K562 (cell line): Measurements from ENCODE around the gene SEPTIN6. TPM values are rescaled to one million over a fixed set of nuclear protein-coding genes. Genes with fewer than 3 reads are reported as not detected.

Experiments used
- ATF7 ChIP-seq: fragments of 450-650 bp; IDR thresholded peaks from 2 replicates; pipeline ENCODE4 v1.7.1; 2014; ENCODE audit warnings: mild to moderate bottlenecking, moderate library complexity
- CEBPB ChIP-seq: fragments of 450-650 bp; IDR thresholded peaks from 2 replicates; pipeline ENCODE4 v1.6.1; 2016; ENCODE audit warnings: missing genetic modification characterization, missing compliant biosample characterization
- CEBPG ChIP-seq, 3 experiments: fragments of 200-800 bp in 1 of 3; sonication (Bioruptor generic) in 1 of 3; sonication (generic) in 1 of 3; formaldehyde crosslinking in 1 of 3; IDR thresholded peaks in 2 of 3; conservative IDR thresholded peaks in 1 of 3; 2 replicates each; pipeline versions ENCODE4 v1.6.1 to v1.8.0; 2016 to 2022; ENCODE audit warnings: missing compliant biosample characterization in 2 of 3, missing genetic modification characterization in 2 of 3, mild to moderate bottlenecking in 1 of 3, missing genetic modification reagents in 1 of 3
- CTBP1 ChIP-seq: fragments of 450-650 bp; IDR thresholded peaks from 2 replicates; pipeline ENCODE4 v1.6.1; 2016; ENCODE audit warnings: borderline replicate concordance
- RB1 ChIP-seq: fragments of 450-650 bp; IDR thresholded peaks from 2 replicates; pipeline ENCODE4 v1.6.1; 2017; ENCODE audit warnings: low read depth, mild to moderate bottlenecking
- RBM39 ChIP-seq: fragments of 200-400 bp; formaldehyde crosslinking; optimal IDR thresholded peaks from 2 replicates; pipeline ENCODE3; 2018; ENCODE audit warnings: low read depth, low read length
- REST ChIP-seq, 2 experiments: fragments of 450-650 bp; formaldehyde crosslinking in 1 of 2; IDR thresholded peaks; 2 replicates each; pipeline versions ENCODE4 v1.4.0 to v1.6.1; 2014 to 2020; ENCODE audit warnings: mild to moderate bottlenecking in 2 of 2, borderline replicate concordance in 1 of 2, low read depth in 1 of 2
- SP2 ChIP-seq: IDR thresholded peaks from 2 replicates; pipeline ENCODE4 v1.6.1; 2011; ENCODE audit warnings: mild to moderate bottlenecking, low read depth, low read length, moderate library complexity; ENCODE audit not compliant: poor library complexity, severe bottlenecking; ENCODE audit errors: extremely low read depth
- TFAM ChIP-seq: fragments of 250-450 bp; sonication (Bioruptor Pico); conservative IDR thresholded peaks from 2 replicates; pipeline ENCODE4 v1.5.0; 2021; ENCODE audit warnings: mild to moderate bottlenecking, moderate library complexity
- TRIM24 ChIP-seq, 2 experiments: fragments of 450-650 bp; IDR thresholded peaks; 2 replicates each; pipeline ENCODE4 v1.6.1; 2016
- U2AF2 ChIP-seq: fragments of 200-400 bp; formaldehyde crosslinking; optimal IDR thresholded peaks from 2 replicates; pipeline ENCODE3; 2017; ENCODE audit warnings: low read depth, mild to moderate bottlenecking, low read length
- polyA plus RNA-seq, 8 experiments: library from polyadenylated mRNA; depleted of rRNA in 4 of 8; stranded (reverse) in 5 of 8; unstranded in 3 of 8; fragments of >200 nt; fragmentation: Nextera tagmentation in 2 of 8; fragmentation: Illumina TruSeq in 1 of 8; extraction: Ambion mirVana in 2 of 8; extraction: Trizol in 1 of 8; gene quantifications; 2 replicates each; pipeline versions ENCODE4 v1.2.1 to v1.2.3, GENCODE V29; 2011 to 2014; ENCODE audit warnings: inconsistent platforms in 1 of 8, missing spikeins in 1 of 8
- total RNA-seq, 7 experiments: library from RNA; depleted of rRNA in 6 of 7; stranded (reverse); fragments of >200 nt in 6 of 7; fragmentation: Illumina TruSeq in 2 of 7; extraction: Trizol in 2 of 7; gene quantifications; 2 replicates each; pipeline versions ENCODE4 v1.2.1 to v1.2.3, GENCODE V29; 2011 to 2021; ENCODE audit warnings: low replicate concordance in 1 of 7
- TF ChIP-seq, protein P1 (sequence below), 3 experiments: IDR thresholded peaks in 2 of 3; conservative IDR thresholded peaks in 1 of 3; 2 replicates each; pipeline ENCODE4 v1.5.1; 2011 to 2012; ENCODE audit warnings: low read length in 3 of 3, mild to moderate bottlenecking in 3 of 3, control low read depth in 2 of 3, improper control_type of control experiment in 1 of 3, inconsistent platforms in 1 of 3, low read depth in 1 of 3, mixed read lengths in 1 of 3, moderate library complexity in 1 of 3; ENCODE audit not compliant: insufficient read depth in 2 of 3
- TF ChIP-seq, protein P2 (sequence below), 2 experiments: fragments of 450-650 bp in 1 of 2; sonication (generic) in 1 of 2; formaldehyde crosslinking in 1 of 2; IDR thresholded peaks in 1 of 2; conservative IDR thresholded peaks in 1 of 2; 2 replicates each; pipeline versions ENCODE4 v1.6.1 to v1.8.1; 2016 to 2023; ENCODE audit warnings: mild to moderate bottlenecking in 2 of 2, moderate library complexity in 2 of 2, inconsistent platforms in 1 of 2, missing genetic modification reagents in 1 of 2

SEPTIN6 gene
- total and polyA plus RNA-seq, 9 of the 15 experiments (the other 6 are each of a cell fraction or from before 2014, with no cell fraction given) = 8.4 to 67.0 (median 37.8) TPM

- TF ChIP-seq, protein P1, sequence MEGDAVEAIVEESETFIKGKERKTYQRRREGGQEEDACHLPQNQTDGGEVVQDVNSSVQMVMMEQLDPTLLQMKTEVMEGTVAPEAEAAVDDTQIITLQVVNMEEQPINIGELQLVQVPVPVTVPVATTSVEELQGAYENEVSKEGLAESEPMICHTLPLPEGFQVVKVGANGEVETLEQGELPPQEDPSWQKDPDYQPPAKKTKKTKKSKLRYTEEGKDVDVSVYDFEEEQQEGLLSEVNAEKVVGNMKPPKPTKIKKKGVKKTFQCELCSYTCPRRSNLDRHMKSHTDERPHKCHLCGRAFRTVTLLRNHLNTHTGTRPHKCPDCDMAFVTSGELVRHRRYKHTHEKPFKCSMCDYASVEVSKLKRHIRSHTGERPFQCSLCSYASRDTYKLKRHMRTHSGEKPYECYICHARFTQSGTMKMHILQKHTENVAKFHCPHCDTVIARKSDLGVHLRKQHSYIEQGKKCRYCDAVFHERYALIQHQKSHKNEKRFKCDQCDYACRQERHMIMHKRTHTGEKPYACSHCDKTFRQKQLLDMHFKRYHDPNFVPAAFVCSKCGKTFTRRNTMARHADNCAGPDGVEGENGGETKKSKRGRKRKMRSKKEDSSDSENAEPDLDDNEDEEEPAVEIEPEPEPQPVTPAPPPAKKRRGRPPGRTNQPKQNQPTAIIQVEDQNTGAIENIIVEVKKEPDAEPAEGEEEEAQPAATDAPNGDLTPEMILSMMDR (IDR thresholded peaks at IDR 0.05 in 2 of 3, conservative IDR thresholded peaks at IDR 0.05 in 1 of 3; ENCODE audit: insufficient read depth in 2 of 3, low read depth in 1 of 3, low read length in 3 of 3) = peak; percentile 58 to 78 (median 72)
- TF ChIP-seq U2AF2 = no peak
- TF ChIP-seq SP2 = no peak
- TF ChIP-seq, protein P2, sequence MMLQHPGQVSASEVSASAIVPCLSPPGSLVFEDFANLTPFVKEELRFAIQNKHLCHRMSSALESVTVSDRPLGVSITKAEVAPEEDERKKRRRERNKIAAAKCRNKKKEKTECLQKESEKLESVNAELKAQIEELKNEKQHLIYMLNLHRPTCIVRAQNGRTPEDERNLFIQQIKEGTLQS (IDR thresholded peaks at IDR 0.05) = peak; percentile 85
- TF ChIP-seq, protein P2 (CRISPR knock-in tag; conservative IDR thresholded peaks at IDR 0.05) = no peak
- TF ChIP-seq CTBP1 = no peak
- 0 out of 2 replicates have a peak, but pooled peaks have one; percentile 19 for TF ChIP-seq ATF7
- no peak for TF ChIP-seq TFAM (CRISPR knock-in tag)
- TF ChIP-seq REST (IDR thresholded peaks at IDR 0.05; ENCODE audit: borderline replicate concordance) = peak; percentile 74
- no peak for TF ChIP-seq REST (CRISPR knock-in tag; IDR thresholded peaks at IDR 0.05; ENCODE audit: low read depth)
- 0 out of 4 replicates have a peak, but pooled peaks of 1 of the 2 experiments have one; percentile 9 for TF ChIP-seq TRIM24 (IDR thresholded peaks at IDR 0.05)
- TF ChIP-seq RBM39 = no peak
- TF ChIP-seq CEBPG (CRISPR knock-in tag; IDR thresholded peaks at IDR 0.05) = peak; percentile 61; the same call in 1 of the 2 replicates
- TF ChIP-seq CEBPG (tag; conservative IDR thresholded peaks at IDR 0.05 in 1 of 2, IDR thresholded peaks at IDR 0.05 in 1 of 2) = peak; percentile 69 to 71
- TF ChIP-seq RB1 = 0 out of 2 replicates have a peak, but pooled peaks have one; percentile 25
- peak; percentile 76 for TF ChIP-seq CEBPB
Observed at GRCh38 chrX:119729408-119730201, 36.6 kb upstream of the SEPTIN6 start (continued).
